Endodermal cell (in vitro differentiated cells): ENCODE measurements around the gene ZNF555. TPM values are rescaled to one million over a fixed set of nuclear protein-coding genes. Genes with fewer than 3 reads are reported as not detected.

Experiments
- DNase-seq: peaks from one replicate; pipeline ENCODE4 v3.0.0-alpha.2; 2017
- H3K27ac ChIP-seq: 2 replicates; pipeline ENCODE4 v1.5.1; 2013; ENCODE audit warnings: mild to moderate bottlenecking, low read depth, low read length, moderate library complexity
- H3K27me3 ChIP-seq: 2 replicates; pipeline ENCODE4 v1.6.1; 2013; ENCODE audit warnings: mild to moderate bottlenecking, low read length, moderate library complexity; ENCODE audit not compliant: insufficient read depth, control insufficient read depth, poor library complexity, severe bottlenecking
- H3K36me3 ChIP-seq: 2 replicates; pipeline ENCODE4 v1.7.0; 2013; ENCODE audit warnings: mild to moderate bottlenecking, low read length, moderate library complexity; ENCODE audit not compliant: control insufficient read depth, insufficient read depth
- H3K4me1 ChIP-seq: one replicate; pipeline ENCODE4 v1.7.0; 2013; ENCODE audit warnings: low read length; ENCODE audit not compliant: control insufficient read depth, insufficient read depth
- H3K4me3 ChIP-seq: 2 replicates; pipeline ENCODE4 v1.5.1; 2013; ENCODE audit warnings: mild to moderate bottlenecking, low read length, moderate library complexity
- H3K9ac ChIP-seq: 2 replicates; pipeline ENCODE4 v1.6.1; 2013; ENCODE audit warnings: mild to moderate bottlenecking, low read length, moderate library complexity; ENCODE audit not compliant: poor library complexity, severe bottlenecking; ENCODE audit errors: extremely low read depth
- H3K9me3 ChIP-seq: 2 replicates; pipeline ENCODE4 v1.6.1; 2013; ENCODE audit warnings: mild to moderate bottlenecking, low read length, moderate library complexity; ENCODE audit not compliant: control insufficient read depth
- H3K27ac Mint-ChIP-seq: 2 replicates; pipeline ENCODE4 v1.8.0; 2020; ENCODE audit warnings: mixed read lengths
- H3K27me3 Mint-ChIP-seq: 2 replicates; pipeline ENCODE4 v1.8.0; 2021; ENCODE audit warnings: mild to moderate bottlenecking, mixed read lengths; ENCODE audit not compliant: insufficient read depth
- H3K36me3 Mint-ChIP-seq: 2 replicates; pipeline ENCODE4 v1.8.0; 2020; ENCODE audit warnings: low read depth, mixed read lengths
- H3K4me1 Mint-ChIP-seq: 2 replicates; pipeline ENCODE4 v1.8.0; 2020; ENCODE audit warnings: mixed read lengths
- H3K4me3 Mint-ChIP-seq: 2 replicates; pipeline ENCODE4 v1.8.0; 2020; ENCODE audit warnings: mild to moderate bottlenecking, moderate library complexity, mixed read lengths
- H3K9me3 Mint-ChIP-seq: 2 replicates; pipeline ENCODE4 v1.8.0; 2020; ENCODE audit warnings: mild to moderate bottlenecking, mixed read lengths
- CTCF ChIP-seq: fragments of 200-600 bp; sonication (generic); conservative IDR thresholded peaks from 2 replicates; pipeline ENCODE4 v1.5.0; 2021; ENCODE audit warnings: antibody characterized with exemption, mild to moderate bottlenecking
- WGBS, 2 experiments: methylation state at CpG; one replicate each; pipeline versions ENCODE4 v1.1.5 to v1.1.7; 2013; ENCODE audit warnings: missing lambda C conversion rate in 2 of 2, mixed read lengths in 1 of 2; ENCODE audit not compliant: insufficient coverage in 1 of 2, insufficient read length in 1 of 2; 5-methylcytosine and 5-hydroxymethylcytosine counted together
- total RNA-seq, 2 donors: library from RNA; stranded (reverse); fragmentation: NEBNext Ultra II Directional in 1 of 2; extraction: Animal tissue kit (Norgen Biotek cat#: 25700) in 1 of 2; gene quantifications; 2 replicates in 1 of 2; 3 replicates in 1 of 2; pipeline ENCODE4 v1.2.1, GENCODE V29; 2021

ZNF555 gene
- total RNA-seq, 2 donors from 2014 or later = 9.6 to 10.5 TPM

GRCh38 chr19:2820112-2820702 lies 21.1 kb upstream of the ZNF555 start:
- 0 to 4% methylated on average over 11 to 36 of the region's 36 CpGs for WGBS, 2 experiments
- H3K27ac ChIP-seq = no peak overlapping the region
- Mint-ChIP-seq H3K27me3 (no peaks in the 10 kb centered on the region), H3K4me1 (no peaks in the 10 kb centered on the region), H3K4me3 (peak overlapping the region; percentile 79), H3K9me3 (no peaks in the 10 kb centered on the region), H3K27ac (peak overlapping the region; percentile 93), H3K36me3 (peaks cover 20% of the 10 kb centered on the region)
- peak overlapping the region; percentile 57 for H3K9ac ChIP-seq
- H3K27me3 ChIP-seq = no peaks in the 10 kb centered on the region
- no peaks in the 10 kb centered on the region for H3K4me1 ChIP-seq
- H3K9me3 ChIP-seq = no peaks in the 10 kb centered on the region
- peak; percentile 77 for DNase-seq
- H3K36me3 ChIP-seq = no peaks in the 10 kb centered on the region
- no peak for TF ChIP-seq CTCF
- H3K4me3 ChIP-seq = peak overlapping the region; percentile 88

GRCh38 chr19:2822846-2823245 lies 18.4 kb upstream of the ZNF555 start:
- WGBS, 2 experiments = 93 to 100% methylated on average over 2 to 5 of the region's 5 CpGs
- H3K9ac ChIP-seq = no peak overlapping the region
- TF ChIP-seq CTCF = no peak
- Mint-ChIP-seq H3K4me3 (no peak overlapping the region), H3K27me3 (no peaks in the 10 kb centered on the region), H3K4me1 (no peaks in the 10 kb centered on the region), H3K9me3 (peaks cover 14% of the 10 kb centered on the region), H3K27ac (no peak overlapping the region), H3K36me3 (peaks cover 42% of the 10 kb centered on the region)
- no peaks in the 10 kb centered on the region for H3K27me3 ChIP-seq
- no peaks in the 10 kb centered on the region for H3K4me1 ChIP-seq
- no peak overlapping the region for H3K27ac ChIP-seq
- peaks cover 11% of the 10 kb centered on the region for H3K9me3 ChIP-seq
- DNase-seq = no peak
- peaks cover 7% of the 10 kb centered on the region for H3K36me3 ChIP-seq
- no peak overlapping the region for H3K4me3 ChIP-seq

- Mint-ChIP-seq H3K4me1 (no peaks in the 10 kb centered on the region), H3K27me3 (no peaks in the 10 kb centered on the region), H3K4me3 (no peak overlapping the region), H3K36me3 (peaks cover 50% of the 10 kb centered on the region), H3K27ac (no peak overlapping the region), H3K9me3 (peaks cover 22% of the 10 kb centered on the region)
- no peak overlapping the region for H3K27ac ChIP-seq
- peaks cover 13% of the 10 kb centered on the region for H3K36me3 ChIP-seq
- TF ChIP-seq CTCF = no peak
- H3K4me1 ChIP-seq = no peaks in the 10 kb centered on the region
- H3K27me3 ChIP-seq = no peaks in the 10 kb centered on the region
- DNase-seq = no peak
- peaks cover 18% of the 10 kb centered on the region for H3K9me3 ChIP-seq
- 86 to 89% methylated on average over 7 to 9 of the region's 9 CpGs for WGBS, 2 experiments
- H3K4me3 ChIP-seq = no peak overlapping the region
- no peak overlapping the region for H3K9ac ChIP-seq
Measured at GRCh38 chr19:2823646-2824045, 17.6 kb upstream of the ZNF555 start.
